DND-41 (cell line): ENCODE data around the gene XAF1.

Source experiments
- EZH2 ChIP-seq: IDR thresholded peaks from 3 replicates; pipeline ENCODE4 v1.6.1; 2012; ENCODE audit warnings: borderline replicate concordance, low read depth, mild to moderate bottlenecking, moderate library complexity, low read length, inconsistent platforms; ENCODE audit not compliant: severe bottlenecking
- TF ChIP-seq, protein P1 (sequence below): IDR thresholded peaks from 2 replicates; pipeline ENCODE4 v1.5.1; 2012; ENCODE audit warnings: borderline replicate concordance, low read length, moderate library complexity, mild to moderate bottlenecking; ENCODE audit not compliant: poor library complexity, severe bottlenecking; ENCODE audit errors: extremely low read depth

DNA sequence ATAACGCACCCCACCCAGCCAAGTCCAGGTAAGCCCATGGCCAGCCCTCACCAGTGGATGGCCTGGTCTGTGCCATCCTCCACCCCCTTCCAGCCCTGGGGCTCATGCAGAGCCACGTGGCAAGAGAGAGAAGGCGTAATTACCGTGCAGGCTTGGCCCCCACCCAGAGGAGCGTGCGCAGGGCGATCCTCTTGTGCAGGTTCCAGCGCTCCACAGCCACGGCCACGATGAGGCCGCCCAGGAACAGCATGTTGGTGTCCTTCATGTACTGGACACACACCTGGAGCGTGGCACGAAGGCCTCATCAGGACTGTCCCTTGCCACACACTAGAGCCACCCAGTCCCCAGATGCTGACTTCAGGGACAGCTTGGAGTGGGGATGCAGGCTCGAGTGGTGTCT, 49.3 kb upstream of the XAF1 start:
- TF ChIP-seq, protein P1, sequence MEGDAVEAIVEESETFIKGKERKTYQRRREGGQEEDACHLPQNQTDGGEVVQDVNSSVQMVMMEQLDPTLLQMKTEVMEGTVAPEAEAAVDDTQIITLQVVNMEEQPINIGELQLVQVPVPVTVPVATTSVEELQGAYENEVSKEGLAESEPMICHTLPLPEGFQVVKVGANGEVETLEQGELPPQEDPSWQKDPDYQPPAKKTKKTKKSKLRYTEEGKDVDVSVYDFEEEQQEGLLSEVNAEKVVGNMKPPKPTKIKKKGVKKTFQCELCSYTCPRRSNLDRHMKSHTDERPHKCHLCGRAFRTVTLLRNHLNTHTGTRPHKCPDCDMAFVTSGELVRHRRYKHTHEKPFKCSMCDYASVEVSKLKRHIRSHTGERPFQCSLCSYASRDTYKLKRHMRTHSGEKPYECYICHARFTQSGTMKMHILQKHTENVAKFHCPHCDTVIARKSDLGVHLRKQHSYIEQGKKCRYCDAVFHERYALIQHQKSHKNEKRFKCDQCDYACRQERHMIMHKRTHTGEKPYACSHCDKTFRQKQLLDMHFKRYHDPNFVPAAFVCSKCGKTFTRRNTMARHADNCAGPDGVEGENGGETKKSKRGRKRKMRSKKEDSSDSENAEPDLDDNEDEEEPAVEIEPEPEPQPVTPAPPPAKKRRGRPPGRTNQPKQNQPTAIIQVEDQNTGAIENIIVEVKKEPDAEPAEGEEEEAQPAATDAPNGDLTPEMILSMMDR: no peak
- TF ChIP-seq EZH2: no peak
